ENCODE data around the gene MTR.

DNA sequence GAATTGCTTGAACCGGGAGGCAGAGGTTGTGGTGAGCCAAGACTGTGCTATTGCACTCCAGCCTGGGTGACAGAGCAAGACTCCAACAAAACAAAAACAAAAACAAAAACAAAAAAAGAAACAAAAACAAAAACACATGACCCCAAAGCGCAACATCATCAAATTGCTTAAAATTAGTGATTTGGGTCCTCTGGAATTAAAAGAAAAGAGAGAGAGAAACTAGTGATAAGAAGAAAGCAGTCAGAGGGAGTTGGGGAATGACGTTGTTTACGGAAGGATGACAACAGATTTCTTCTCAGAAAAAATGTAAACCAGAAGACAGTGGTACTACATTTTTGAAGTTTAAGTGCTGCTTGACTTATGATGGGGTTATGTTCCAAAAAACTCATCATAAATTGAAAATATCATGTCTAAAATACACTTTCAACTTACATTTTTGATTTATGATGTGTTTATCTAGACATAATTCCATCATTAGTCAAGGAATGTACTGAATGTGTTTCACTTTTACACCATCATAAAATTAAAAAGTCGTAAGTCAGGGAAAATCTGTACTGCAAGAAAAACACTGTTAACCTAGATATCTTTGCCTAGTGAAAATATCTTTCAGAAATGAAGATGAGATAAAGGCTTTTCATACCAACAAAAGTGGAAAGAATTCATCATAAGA, 121.2 kb downstream of the MTR start:
- TF ChIP-seq, protein P1, sequence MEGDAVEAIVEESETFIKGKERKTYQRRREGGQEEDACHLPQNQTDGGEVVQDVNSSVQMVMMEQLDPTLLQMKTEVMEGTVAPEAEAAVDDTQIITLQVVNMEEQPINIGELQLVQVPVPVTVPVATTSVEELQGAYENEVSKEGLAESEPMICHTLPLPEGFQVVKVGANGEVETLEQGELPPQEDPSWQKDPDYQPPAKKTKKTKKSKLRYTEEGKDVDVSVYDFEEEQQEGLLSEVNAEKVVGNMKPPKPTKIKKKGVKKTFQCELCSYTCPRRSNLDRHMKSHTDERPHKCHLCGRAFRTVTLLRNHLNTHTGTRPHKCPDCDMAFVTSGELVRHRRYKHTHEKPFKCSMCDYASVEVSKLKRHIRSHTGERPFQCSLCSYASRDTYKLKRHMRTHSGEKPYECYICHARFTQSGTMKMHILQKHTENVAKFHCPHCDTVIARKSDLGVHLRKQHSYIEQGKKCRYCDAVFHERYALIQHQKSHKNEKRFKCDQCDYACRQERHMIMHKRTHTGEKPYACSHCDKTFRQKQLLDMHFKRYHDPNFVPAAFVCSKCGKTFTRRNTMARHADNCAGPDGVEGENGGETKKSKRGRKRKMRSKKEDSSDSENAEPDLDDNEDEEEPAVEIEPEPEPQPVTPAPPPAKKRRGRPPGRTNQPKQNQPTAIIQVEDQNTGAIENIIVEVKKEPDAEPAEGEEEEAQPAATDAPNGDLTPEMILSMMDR (IDR thresholded peaks at IDR 0.05 in 8 of 11, conservative IDR thresholded peaks at IDR 0.05 in 3 of 11) = no peak
- no peak for TF ChIP-seq POLR2A (IDR thresholded peaks at IDR 0.05)
